ENCODE data around the gene ALKBH5. TPM values are rescaled to one million over a fixed set of nuclear protein-coding genes. Genes with fewer than 3 reads are reported as not detected.

Gene ALKBH5
- total RNA-seq, 2 donors from 2014 or later = 177 to 193 TPM

- H3K36me3 ChIP-seq = no peaks in the 10 kb centered on the region
- H3K27ac ChIP-seq = no peak overlapping the region
- DNase-seq (ENCODE audit: low spot score) = no peak
- TF ChIP-seq, protein P1, sequence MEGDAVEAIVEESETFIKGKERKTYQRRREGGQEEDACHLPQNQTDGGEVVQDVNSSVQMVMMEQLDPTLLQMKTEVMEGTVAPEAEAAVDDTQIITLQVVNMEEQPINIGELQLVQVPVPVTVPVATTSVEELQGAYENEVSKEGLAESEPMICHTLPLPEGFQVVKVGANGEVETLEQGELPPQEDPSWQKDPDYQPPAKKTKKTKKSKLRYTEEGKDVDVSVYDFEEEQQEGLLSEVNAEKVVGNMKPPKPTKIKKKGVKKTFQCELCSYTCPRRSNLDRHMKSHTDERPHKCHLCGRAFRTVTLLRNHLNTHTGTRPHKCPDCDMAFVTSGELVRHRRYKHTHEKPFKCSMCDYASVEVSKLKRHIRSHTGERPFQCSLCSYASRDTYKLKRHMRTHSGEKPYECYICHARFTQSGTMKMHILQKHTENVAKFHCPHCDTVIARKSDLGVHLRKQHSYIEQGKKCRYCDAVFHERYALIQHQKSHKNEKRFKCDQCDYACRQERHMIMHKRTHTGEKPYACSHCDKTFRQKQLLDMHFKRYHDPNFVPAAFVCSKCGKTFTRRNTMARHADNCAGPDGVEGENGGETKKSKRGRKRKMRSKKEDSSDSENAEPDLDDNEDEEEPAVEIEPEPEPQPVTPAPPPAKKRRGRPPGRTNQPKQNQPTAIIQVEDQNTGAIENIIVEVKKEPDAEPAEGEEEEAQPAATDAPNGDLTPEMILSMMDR (IDR thresholded peaks at IDR 0.05) = no peak
- no peaks in the 10 kb centered on the region for H3K9me3 ChIP-seq
- no peaks in the 10 kb centered on the region for H3K27me3 ChIP-seq
- peaks cover 0 to 4% of the 10 kb centered on the region in 2 donors for H3K4me1 ChIP-seq
- no peak overlapping the region for H3K4me3 ChIP-seq
Observed at GRCh38 chr17:18139949-18140348, 43.7 kb upstream of the ALKBH5 start.

- TF ChIP-seq, protein P1 (IDR thresholded peaks at IDR 0.05) = no peak
- Histone ChIP-seq H3K27me3 (no peaks in the 10 kb centered on the region), H3K36me3 (no peaks in the 10 kb centered on the region), H3K4me3 (no peak overlapping the region), H3K9me3 (no peaks in the 10 kb centered on the region), H3K4me1 (peaks cover 0 to 4% of the 10 kb centered on the region in 2 donors), H3K27ac (no peak overlapping the region)
- no peak for DNase-seq (ENCODE audit: low spot score)
Observed at GRCh38 chr17:18140648-18141047, 43.0 kb upstream of the ALKBH5 start.

GRCh38 chr17:18141210-18141803 is 42.3 kb upstream of the ALKBH5 start:
- TF ChIP-seq, protein P1 (IDR thresholded peaks at IDR 0.05) = peak; percentile 42 to 71
- H3K4me3 ChIP-seq = no peak overlapping the region
- peaks cover 0 to 4% of the 10 kb centered on the region in 2 donors for H3K4me1 ChIP-seq
- H3K9me3 ChIP-seq = no peaks in the 10 kb centered on the region
- H3K27me3 ChIP-seq = no peaks in the 10 kb centered on the region
- DNase-seq (ENCODE audit: low spot score) = no peak
- no peak overlapping the region for H3K27ac ChIP-seq
- no peaks in the 10 kb centered on the region for H3K36me3 ChIP-seq

GRCh38 chr17:18142417-18142816 is 41.2 kb upstream of the ALKBH5 start:
- H3K36me3 ChIP-seq = no peaks in the 10 kb centered on the region
- no peaks in the 10 kb centered on the region for H3K27me3 ChIP-seq
- no peak for DNase-seq (ENCODE audit: low spot score)
- H3K27ac ChIP-seq = no peak overlapping the region
- H3K4me3 ChIP-seq = no peak overlapping the region
- H3K9me3 ChIP-seq = no peaks in the 10 kb centered on the region
- peaks cover 0 to 4% of the 10 kb centered on the region in 2 donors for H3K4me1 ChIP-seq
- TF ChIP-seq, protein P1 (IDR thresholded peaks at IDR 0.05) = no peak

DNA sequence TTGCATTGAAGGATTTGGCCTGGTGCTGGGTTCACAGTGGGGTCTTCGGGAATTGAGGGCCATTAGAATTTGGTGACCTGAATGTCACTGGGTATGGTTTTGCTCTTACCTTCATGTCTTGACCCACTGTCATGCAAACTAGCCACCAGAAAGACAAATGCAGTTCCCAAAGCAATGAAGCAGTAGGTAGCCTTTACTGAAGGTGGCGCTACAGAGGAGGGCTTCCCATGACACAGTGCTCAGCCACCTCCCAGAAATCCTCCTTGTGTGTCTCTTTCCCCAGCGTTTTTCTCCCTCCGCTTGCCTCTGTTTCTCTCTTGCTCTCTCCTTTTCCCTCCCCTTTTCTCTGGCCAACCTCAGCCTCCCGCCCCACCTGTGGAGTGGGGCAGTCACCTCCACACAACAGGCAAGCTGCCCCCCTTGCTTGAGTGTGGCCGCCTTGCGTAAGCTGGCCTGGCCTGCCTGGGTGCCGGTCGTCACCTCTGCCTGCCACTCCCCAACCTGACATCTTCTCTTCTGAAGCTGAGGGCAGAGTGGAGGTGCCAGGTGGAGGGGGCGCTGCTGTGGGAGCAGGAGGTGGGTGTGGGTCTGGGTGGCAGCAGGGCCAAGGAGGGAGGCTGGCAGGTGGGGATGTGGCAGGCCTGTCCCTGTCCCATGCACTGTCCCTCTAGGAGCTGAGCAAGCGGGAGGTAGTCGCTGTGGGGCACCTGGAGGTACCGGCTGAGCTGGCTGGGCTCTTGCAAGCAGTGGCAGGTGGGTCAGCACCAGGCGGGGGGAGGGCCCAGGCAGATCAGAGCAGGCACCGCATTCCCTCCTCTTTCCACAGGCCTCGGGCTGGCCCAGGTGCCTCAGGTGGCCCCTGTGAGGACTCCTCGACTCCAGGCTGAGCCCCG is 40.3 kb upstream of the ALKBH5 start:
- Histone ChIP-seq H3K36me3 (no peaks in the 10 kb centered on the region), H3K27me3 (no peaks in the 10 kb centered on the region), H3K27ac (no peak overlapping the region), H3K4me1 (peaks cover 0 to 4% of the 10 kb centered on the region in 2 donors), H3K4me3 (no peak overlapping the region), H3K9me3 (no peaks in the 10 kb centered on the region)
- DNase-seq (ENCODE audit: low spot score) = no peak
- TF ChIP-seq, protein P1 (IDR thresholded peaks at IDR 0.05) = no peak
